Memory B cell (primary cell): ENCODE results near the gene USP10.

Experiments
- ATAC-seq: fragments of 150-1000 bp; cut with Tn5 transposase; 2 replicates; pipeline ENCODE4 v1.10.0; 2021; ENCODE audit warnings: low read depth, mild to moderate bottlenecking, moderate library complexity
- DNase-seq, 2 donors: peaks; one replicate each; pipeline ENCODE4 v3.0.0; 2022; ENCODE audit warnings: low spot score in 2 of 2
- H3K27ac Mint-ChIP-seq: one replicate; pipeline ENCODE4 v1.8.0; 2022; ENCODE audit warnings: mild to moderate bottlenecking, moderate library complexity, mixed read lengths
- H3K27me3 Mint-ChIP-seq: one replicate; pipeline ENCODE4 v1.8.0; 2022; ENCODE audit warnings: mixed read lengths
- H3K36me3 Mint-ChIP-seq: one replicate; pipeline ENCODE4 v1.8.0; 2022; ENCODE audit warnings: mild to moderate bottlenecking, mixed read lengths
- H3K4me1 Mint-ChIP-seq: one replicate; pipeline ENCODE4 v1.8.0; 2022; ENCODE audit warnings: mixed read lengths
- H3K4me3 Mint-ChIP-seq: one replicate; pipeline ENCODE4 v1.8.0; 2022; ENCODE audit warnings: mild to moderate bottlenecking, moderate library complexity, mixed read lengths
- H3K9me3 Mint-ChIP-seq: one replicate; pipeline ENCODE4 v1.8.0; 2022; ENCODE audit warnings: mixed read lengths

Gene USP10

GRCh38 chr16:84817613-84818012 is 117.8 kb downstream of the USP10 start:
- Mint-ChIP-seq H3K4me3 (no peak overlapping the region), H3K9me3 (no peaks in the 10 kb centered on the region), H3K4me1 (peaks cover 8% of the 10 kb centered on the region), H3K27ac (no peak overlapping the region), H3K27me3 (peaks cover 38% of the 10 kb centered on the region), H3K36me3 (no peaks in the 10 kb centered on the region)
- ATAC-seq, result no peak
- no peak for DNase-seq

- DNase-seq, result no peak
- H3K27me3 Mint-ChIP-seq, result peaks cover 40% of the 10 kb centered on the region
Observed at GRCh38 chr16:84818133-84818532, 118.3 kb downstream of the USP10 start.

GRCh38 chr16:84818989-84819643 is 119.3 kb downstream of the USP10 start:
- Mint-ChIP-seq H3K4me3 (no peak overlapping the region), H3K27ac (no peak overlapping the region), H3K9me3 (no peaks in the 10 kb centered on the region), H3K4me1 (peaks cover 8% of the 10 kb centered on the region), H3K27me3 (peaks cover 40% of the 10 kb centered on the region), H3K36me3 (peaks cover 2% of the 10 kb centered on the region)
- DNase-seq (no peak), ATAC-seq (no peak)

More at GRCh38 chr16:84818133-84818532, 118.3 kb downstream of the USP10 start:
- Mint-ChIP-seq H3K4me1 (peaks cover 8% of the 10 kb centered on the region), H3K27ac (no peak overlapping the region), H3K9me3 (no peaks in the 10 kb centered on the region), H3K36me3 (peaks cover 2% of the 10 kb centered on the region), H3K4me3 (no peak overlapping the region)
- ATAC-seq, result no peak

- ATAC-seq (peak; percentile 69), DNase-seq (peak; percentile 16 to 32)
Observed at GRCh38 chr16:84819644-84820304, 120.0 kb downstream of the USP10 start, which contains the start of gene CRISPLD2. CRISPLD2 (plus strand) TSS chr16:84819985; CDS start chr16:84838496, 18,511 bp downstream.

GRCh38 chr16:84820305-84820684 is 120.5 kb downstream of the USP10 start:
- Mint-ChIP-seq H3K9me3 (no peaks in the 10 kb centered on the region), H3K27me3 (peaks cover 44% of the 10 kb centered on the region), H3K4me1 (peaks cover 8% of the 10 kb centered on the region), H3K36me3 (peaks cover 2% of the 10 kb centered on the region), H3K4me3 (peak overlapping the region; percentile 63), H3K27ac (no peak overlapping the region)
- DNase-seq, result no peak
- no peak for ATAC-seq

More at GRCh38 chr16:84819644-84820304, 120.0 kb downstream of the USP10 start, which contains the start of gene CRISPLD2:
- H3K4me1 Mint-ChIP-seq, result peaks cover 8% of the 10 kb centered on the region
- H3K27me3 Mint-ChIP-seq, result peaks cover 42% of the 10 kb centered on the region
- H3K9me3 Mint-ChIP-seq, result no peaks in the 10 kb centered on the region
- no peak within 1 kb of the TSS for H3K27ac Mint-ChIP-seq
- H3K36me3 Mint-ChIP-seq, result peaks cover 2% of the 10 kb centered on the region
- peak within 1 kb of the TSS; percentile 63 for H3K4me3 Mint-ChIP-seq

GRCh38 chr16:84820771-84821170 is 121.0 kb downstream of the USP10 start:
- Mint-ChIP-seq H3K36me3 (peaks cover 2% of the 10 kb centered on the region), H3K4me1 (peaks cover 8% of the 10 kb centered on the region), H3K27ac (no peak overlapping the region), H3K4me3 (no peak overlapping the region), H3K27me3 (peaks cover 42% of the 10 kb centered on the region), H3K9me3 (no peaks in the 10 kb centered on the region)
- DNase-seq (no peak), ATAC-seq (no peak)

GRCh38 chr16:84821179-84821578 is 121.4 kb downstream of the USP10 start:
- Mint-ChIP-seq H3K4me3 (no peak overlapping the region), H3K27me3 (peaks cover 40% of the 10 kb centered on the region)

GRCh38 chr16:84821728-84822689 is 122.2 kb downstream of the USP10 start:
- Mint-ChIP-seq H3K9me3 (no peaks in the 10 kb centered on the region), H3K4me3 (no peak overlapping the region), H3K36me3 (peaks cover 2% of the 10 kb centered on the region), H3K27ac (no peak overlapping the region), H3K27me3 (peaks cover 39% of the 10 kb centered on the region), H3K4me1 (peaks cover 8% of the 10 kb centered on the region)
- ATAC-seq (no peak), DNase-seq (no peak)

More at GRCh38 chr16:84821179-84821578, 121.4 kb downstream of the USP10 start:
- peaks cover 2% of the 10 kb centered on the region for H3K36me3 Mint-ChIP-seq
- DNase-seq, result no peak
- no peaks in the 10 kb centered on the region for H3K9me3 Mint-ChIP-seq
- ATAC-seq, result no peak
- H3K4me1 Mint-ChIP-seq, result peaks cover 8% of the 10 kb centered on the region
- no peak overlapping the region for H3K27ac Mint-ChIP-seq

GRCh38 chr16:84822990-84823389 is 123.2 kb downstream of the USP10 start:
- peaks cover 39% of the 10 kb centered on the region for H3K27me3 Mint-ChIP-seq
- H3K36me3 Mint-ChIP-seq, result peaks cover 2% of the 10 kb centered on the region

GRCh38 chr16:84823484-84823883 is 123.7 kb downstream of the USP10 start:
- H3K27me3 Mint-ChIP-seq, result peaks cover 39% of the 10 kb centered on the region
- no peak for ATAC-seq
- H3K36me3 Mint-ChIP-seq, result peaks cover 2% of the 10 kb centered on the region
- DNase-seq, result no peak
- no peak overlapping the region for H3K4me3 Mint-ChIP-seq
- peaks cover 8% of the 10 kb centered on the region for H3K4me1 Mint-ChIP-seq
- no peaks in the 10 kb centered on the region for H3K9me3 Mint-ChIP-seq
- no peak overlapping the region for H3K27ac Mint-ChIP-seq

More at GRCh38 chr16:84822990-84823389, 123.2 kb downstream of the USP10 start:
- DNase-seq (no peak), ATAC-seq (no peak)
- Mint-ChIP-seq H3K27ac (no peak overlapping the region), H3K4me1 (peaks cover 8% of the 10 kb centered on the region), H3K4me3 (no peak overlapping the region), H3K9me3 (no peaks in the 10 kb centered on the region)

GRCh38 chr16:84823926-84824325 is 124.1 kb downstream of the USP10 start:
- Mint-ChIP-seq H3K9me3 (no peaks in the 10 kb centered on the region), H3K27ac (no peak overlapping the region), H3K4me3 (no peak overlapping the region), H3K36me3 (peaks cover 2% of the 10 kb centered on the region), H3K27me3 (peaks cover 37% of the 10 kb centered on the region), H3K4me1 (peaks cover 8% of the 10 kb centered on the region)
- DNase-seq, result no peak
- ATAC-seq, result no peak

GRCh38 chr16:84825896-84826557 is 126.2 kb downstream of the USP10 start:
- no peak overlapping the region for H3K4me3 Mint-ChIP-seq

GRCh38 chr16:84826558-84826941 is 126.8 kb downstream of the USP10 start:
- no peak for ATAC-seq
- no peaks in the 10 kb centered on the region for H3K4me1 Mint-ChIP-seq
- no peak overlapping the region for H3K4me3 Mint-ChIP-seq

More at GRCh38 chr16:84825896-84826557, 126.2 kb downstream of the USP10 start:
- DNase-seq (no peak), ATAC-seq (no peak)
- peaks cover 2% of the 10 kb centered on the region for H3K36me3 Mint-ChIP-seq
- H3K27ac Mint-ChIP-seq, result no peak overlapping the region
- H3K27me3 Mint-ChIP-seq, result peaks cover 28% of the 10 kb centered on the region
- no peaks in the 10 kb centered on the region for H3K4me1 Mint-ChIP-seq
- H3K9me3 Mint-ChIP-seq, result no peaks in the 10 kb centered on the region

More at GRCh38 chr16:84826558-84826941, 126.8 kb downstream of the USP10 start:
- Mint-ChIP-seq H3K36me3 (peaks cover 2% of the 10 kb centered on the region), H3K9me3 (no peaks in the 10 kb centered on the region), H3K27ac (no peak overlapping the region), H3K27me3 (peaks cover 26% of the 10 kb centered on the region)
- DNase-seq, result no peak
